HepG2 (cell line): Measurements from ENCODE around the gene PLCD4. TPM values are rescaled to one million over a fixed set of nuclear protein-coding genes. Genes with fewer than 3 reads are reported as not detected.

Experiments used
- ARID4A ChIP-seq: sonication (generic); formaldehyde crosslinking; IDR thresholded peaks from 2 replicates; pipeline ENCODE4 v1.5.0; 2020; ENCODE audit warnings: mild to moderate bottlenecking, missing genetic modification reagents, borderline replicate concordance
- BCL3 ChIP-seq: sonication (generic); formaldehyde crosslinking; IDR thresholded peaks from 2 replicates; pipeline ENCODE4 v1.5.1; 2020; ENCODE audit warnings: mild to moderate bottlenecking, missing genetic modification reagents, moderate library complexity
- CEBPZ ChIP-seq: IDR thresholded peaks from 2 replicates; pipeline ENCODE4 v1.6.1; 2012; ENCODE audit warnings: low read length, improper control_type of control experiment
- FOSL2 ChIP-seq: sonication (generic); formaldehyde crosslinking; IDR thresholded peaks from 2 replicates; pipeline ENCODE4 v1.4.0; 2020; ENCODE audit warnings: missing genetic modification reagents
- KLF11 ChIP-seq: IDR thresholded peaks from 2 replicates; pipeline ENCODE4 v1.6.1; 2016; ENCODE audit warnings: missing compliant biosample characterization
- SOX6 ChIP-seq, 2 experiments: fragments of 450-650 bp in 1 of 2; sonication (generic) in 1 of 2; formaldehyde crosslinking in 1 of 2; IDR thresholded peaks; 2 replicates each; pipeline versions ENCODE4 v1.4.0 to v1.6.1; 2017 to 2020; ENCODE audit warnings: antibody characterized with exemption in 1 of 2, mild to moderate bottlenecking in 1 of 2, missing genetic modification reagents in 1 of 2
- ZBTB8A ChIP-seq: sonication (generic); formaldehyde crosslinking; IDR thresholded peaks from 2 replicates; pipeline ENCODE4 v1.4.0; 2020; ENCODE audit warnings: mild to moderate bottlenecking, low read depth, missing genetic modification reagents, borderline replicate concordance
- ZNF12 ChIP-seq: sonication (generic); formaldehyde crosslinking; IDR thresholded peaks from 2 replicates; pipeline ENCODE4 v1.5.0; 2020; ENCODE audit warnings: missing genetic modification reagents
- ZNF20 ChIP-seq: sonication (generic); formaldehyde crosslinking; IDR thresholded peaks from 2 replicates; pipeline ENCODE4 v1.4.0; 2020; ENCODE audit warnings: mild to moderate bottlenecking, moderate library complexity, missing genetic modification reagents
- ZNF225 ChIP-seq: sonication (generic); formaldehyde crosslinking; IDR thresholded peaks from 2 replicates; pipeline ENCODE4 v1.4.0; 2020; ENCODE audit warnings: mild to moderate bottlenecking, missing genetic modification reagents
- ZNF232 ChIP-seq: sonication (generic); formaldehyde crosslinking; IDR thresholded peaks from 2 replicates; pipeline ENCODE4 v1.4.0; 2020; ENCODE audit warnings: missing genetic modification reagents, borderline replicate concordance
- ZNF317 ChIP-seq: sonication (generic); formaldehyde crosslinking; IDR thresholded peaks from 2 replicates; pipeline ENCODE4 v1.5.0; 2020; ENCODE audit warnings: mild to moderate bottlenecking, missing genetic modification reagents
- ZNF512B ChIP-seq: sonication (generic); formaldehyde crosslinking; IDR thresholded peaks from 2 replicates; pipeline ENCODE4 v1.5.1; 2020; ENCODE audit warnings: missing genetic modification reagents, mild to moderate bottlenecking, borderline replicate concordance
- ZNF747 ChIP-seq: sonication (generic); formaldehyde crosslinking; IDR thresholded peaks from 2 replicates; pipeline ENCODE4 v1.8.1; 2023; ENCODE audit warnings: missing genetic modification reagents, mild to moderate bottlenecking, borderline replicate concordance
- polyA plus RNA-seq, 8 experiments: library from polyadenylated mRNA; depleted of rRNA in 3 of 8; stranded (reverse) in 7 of 8; unstranded in 1 of 8; fragments of >200 nt; fragmentation: Illumina TruSeq in 4 of 8; extraction: Trizol in 4 of 8; gene quantifications; 2 replicates each; pipeline versions ENCODE4 v1.2.1 to v1.2.3, GENCODE V29; 2011 to 2016; ENCODE audit warnings: low read depth in 4 of 8, missing spikeins in 1 of 8, mixed read lengths in 1 of 8; ENCODE audit not compliant: insufficient read depth in 1 of 8
- total RNA-seq, 5 experiments: library from RNA; depleted of rRNA; stranded (reverse); fragments of >200 nt; fragmentation: Illumina TruSeq; extraction: Trizol; gene quantifications; 2 replicates each; pipeline ENCODE4 v1.2.3, GENCODE V29; 2016; ENCODE audit warnings: low read depth in 1 of 5

Gene PLCD4
- total and polyA plus RNA-seq, 2 of the 13 experiments (the other 11 are each of a cell fraction or from before 2014, with no cell fraction given) = 0.26 TPM; not detected in 1

- TF ChIP-seq ZNF512B (CRISPR knock-in tag) = no peak
- TF ChIP-seq ZNF225 (CRISPR knock-in tag) = peak; percentile 91
- TF ChIP-seq ARID4A = peak; percentile 99
- TF ChIP-seq CEBPZ = no peak
- TF ChIP-seq SOX6 (IDR thresholded peaks at IDR 0.05) = no peak
- peak; percentile 38; the same call in 1 of the 2 replicates for TF ChIP-seq SOX6 (CRISPR knock-in tag; IDR thresholded peaks at IDR 0.05)
- TF ChIP-seq ZNF232 (CRISPR knock-in tag) = 0 out of 2 replicates have a peak, but pooled peaks have one; percentile 54
- no peak for TF ChIP-seq KLF11 (CRISPR knock-in tag)
- TF ChIP-seq BCL3 (CRISPR knock-in tag) = no peak
- 0 out of 2 replicates have a peak, but pooled peaks have one; percentile 38 for TF ChIP-seq ZNF12
- TF ChIP-seq FOSL2 = peak; percentile 37
- TF ChIP-seq ZBTB8A (CRISPR knock-in tag) = no peak
- TF ChIP-seq ZNF317 (CRISPR knock-in tag) = peak; percentile 47; the same call in 1 of the 2 replicates
- no peak for TF ChIP-seq ZNF20 (CRISPR knock-in tag)
- TF ChIP-seq ZNF747 (CRISPR knock-in tag) = no peak
Measured at GRCh38 chr2:218671654-218672566, 64.2 kb downstream of the PLCD4 start, which contains the start of the genes RNF25 and STK36 (continued).
